HEK293 (cell line): ENCODE results near the gene CEMIP2.

Experiments
- CTCF ChIA-PET: fragments of 350-600 bp; formaldehyde crosslinking; extraction: SDS; loops from one replicate; lab custom pipeline; 2021; ENCODE audit warnings: antibody characterized with exemption; lab: Yijun Ruan, JAX
- POLR2A ChIA-PET: fragments of 300-600 bp; formaldehyde crosslinking; extraction: SDS; loops from one replicate; lab custom pipeline; 2020; ENCODE audit warnings: antibody characterized with exemption, inconsistent platforms; lab: Yijun Ruan, JAX
- H3K27ac ChIP-seq: fragments of 200-500 bp; sonication (Bioruptor generic); 2 replicates; pipeline ENCODE4 v1.5.1; 2014; ENCODE audit warnings: low read depth, low read length, control low read depth, inconsistent platforms; ENCODE audit errors: extremely low read depth
- H3K36me3 ChIP-seq, 2 experiments: fragments of 200-500 bp in 1 of 2; sonication (Bioruptor generic) in 1 of 2; 1 replicate in 1 of 2; 2 replicates in 1 of 2; pipeline ENCODE4 v1.5.1; 2014 to 2017; ENCODE audit warnings: inconsistent platforms in 2 of 2, low read length in 2 of 2; ENCODE audit not compliant: control insufficient read depth in 2 of 2, insufficient read depth in 1 of 2
- H3K4me1 ChIP-seq: fragments of 200-500 bp; sonication (Bioruptor generic); 2 replicates; pipeline ENCODE4 v1.5.1; 2014; ENCODE audit warnings: mild to moderate bottlenecking, low read length, inconsistent platforms; ENCODE audit not compliant: control insufficient read depth, insufficient read depth
- H3K4me3 ChIP-seq: 2 replicates; pipeline ENCODE4 v1.5.1; 2011; ENCODE audit warnings: low read depth, mild to moderate bottlenecking, control low read depth, low read length, moderate library complexity
- H3K9me3 ChIP-seq: fragments of 200-500 bp; sonication (Bioruptor generic); 2 replicates; pipeline ENCODE4 v1.5.1; 2014; ENCODE audit warnings: low read depth, low read length, inconsistent platforms; ENCODE audit not compliant: control insufficient read depth, insufficient read depth
- BCL11A ChIP-seq: fragments of 450-650 bp; formaldehyde crosslinking; IDR thresholded peaks from 2 replicates; pipeline ENCODE4 v1.5.1; 2016; ENCODE audit warnings: low read depth, missing biosample characterization, missing genetic modification characterization
- GLIS2 ChIP-seq: fragments of 450-650 bp; formaldehyde crosslinking; IDR thresholded peaks from 2 replicates; pipeline ENCODE4 v1.5.1; 2016; ENCODE audit warnings: missing biosample characterization, missing genetic modification characterization
- KLF9 ChIP-seq: fragments of 450-650 bp; formaldehyde crosslinking; IDR thresholded peaks from 2 replicates; pipeline ENCODE4 v1.5.1; 2016; ENCODE audit warnings: missing biosample characterization, missing genetic modification characterization, low read depth
- MEIS1 ChIP-seq: sonication (generic); formaldehyde crosslinking; IDR thresholded peaks from 2 replicates; pipeline ENCODE4 v1.8.1; 2022; ENCODE audit warnings: missing genetic modification reagents, mild to moderate bottlenecking, borderline replicate concordance
- RBAK ChIP-seq: fragments of 450-650 bp; formaldehyde crosslinking; IDR thresholded peaks from 2 replicates; pipeline ENCODE4 v1.5.1; 2016; ENCODE audit warnings: missing biosample characterization, missing genetic modification characterization
- TRIM28 ChIP-seq: IDR thresholded peaks from 2 replicates; pipeline ENCODE4 v1.6.1; 2011; ENCODE audit warnings: low read length, control low read depth, borderline replicate concordance
- ZBTB17 ChIP-seq: fragments of 450-650 bp; formaldehyde crosslinking; IDR thresholded peaks from 2 replicates; pipeline ENCODE4 v1.5.1; 2016; ENCODE audit warnings: missing biosample characterization, missing genetic modification characterization
- ZFP3 ChIP-seq: fragments of 450-650 bp; formaldehyde crosslinking; IDR thresholded peaks from 2 replicates; pipeline ENCODE4 v1.5.1; 2016; ENCODE audit warnings: low read depth, missing biosample characterization, missing genetic modification characterization
- ZNF202 ChIP-seq: fragments of 450-650 bp; formaldehyde crosslinking; IDR thresholded peaks from 2 replicates; pipeline ENCODE4 v1.5.1; 2016; ENCODE audit warnings: missing biosample characterization, missing genetic modification characterization, borderline replicate concordance
- ZNF24 ChIP-seq: fragments of 450-650 bp; formaldehyde crosslinking; IDR thresholded peaks from 2 replicates; pipeline ENCODE4 v1.5.1; 2016; ENCODE audit warnings: missing biosample characterization, missing genetic modification characterization
- ZNF354C ChIP-seq: fragments of 450-650 bp; formaldehyde crosslinking; IDR thresholded peaks from 2 replicates; pipeline ENCODE4 v1.5.1; 2016; ENCODE audit warnings: missing biosample characterization, missing genetic modification characterization, low read depth, borderline replicate concordance
- ZNF501 ChIP-seq: fragments of 450-650 bp; formaldehyde crosslinking; IDR thresholded peaks from 2 replicates; pipeline ENCODE4 v1.5.1; 2016; ENCODE audit warnings: missing biosample characterization, missing genetic modification characterization
- ZNF521 ChIP-seq: fragments of 450-650 bp; formaldehyde crosslinking; IDR thresholded peaks from 2 replicates; pipeline ENCODE4 v1.5.1; 2017; ENCODE audit warnings: missing biosample characterization, mild to moderate bottlenecking, missing genetic modification characterization
- ZNF596 ChIP-seq: fragments of 450-650 bp; IDR thresholded peaks from 2 replicates; pipeline ENCODE4 v1.5.0; 2018; ENCODE audit warnings: missing biosample characterization, mild to moderate bottlenecking, missing genetic modification characterization, moderate library complexity
- ZNF664 ChIP-seq: fragments of 450-650 bp; formaldehyde crosslinking; IDR thresholded peaks from 2 replicates; pipeline ENCODE4 v1.5.1; 2016; ENCODE audit warnings: missing biosample characterization, missing genetic modification characterization
- ZNF76 ChIP-seq: fragments of 450-650 bp; formaldehyde crosslinking; IDR thresholded peaks from 2 replicates; pipeline ENCODE4; 2016; ENCODE audit warnings: low read depth, missing biosample characterization, missing genetic modification characterization, borderline replicate concordance
- ZNF768 ChIP-seq: fragments of 450-650 bp; formaldehyde crosslinking; IDR thresholded peaks from 2 replicates; pipeline ENCODE4 v1.5.1; 2018; ENCODE audit warnings: missing biosample characterization, mild to moderate bottlenecking, missing genetic modification characterization
- ZNF777 ChIP-seq: fragments of 450-650 bp; formaldehyde crosslinking; IDR thresholded peaks from 2 replicates; pipeline ENCODE4 v1.5.1; 2017; ENCODE audit warnings: missing biosample characterization, missing genetic modification characterization, borderline replicate concordance
- ZSCAN16 ChIP-seq: fragments of 450-650 bp; formaldehyde crosslinking; IDR thresholded peaks from 2 replicates; pipeline ENCODE4 v1.5.1; 2016; ENCODE audit warnings: missing biosample characterization, missing genetic modification characterization
- TF ChIP-seq, protein P1 (sequence below): fragments of 450-650 bp; IDR thresholded peaks from 2 replicates; pipeline ENCODE4 v1.5.1; 2018; ENCODE audit warnings: missing biosample characterization, missing genetic modification characterization
- TF ChIP-seq, protein P2 (sequence below): fragments of 450-650 bp; formaldehyde crosslinking; IDR thresholded peaks from 2 replicates; pipeline ENCODE4 v1.5.1; 2017; ENCODE audit warnings: missing biosample characterization, missing genetic modification characterization
- TF ChIP-seq, protein P3 (sequence below): fragments of 450-650 bp; formaldehyde crosslinking; IDR thresholded peaks from 2 replicates; pipeline ENCODE4 v1.5.1; 2016; ENCODE audit warnings: missing biosample characterization, missing genetic modification characterization
- TF ChIP-seq, protein P4 (sequence below): fragments of 450-650 bp; formaldehyde crosslinking; conservative IDR thresholded peaks from 2 replicates; pipeline ENCODE4 v1.5.1; 2016; ENCODE audit warnings: low read depth, missing biosample characterization, missing genetic modification characterization
- TF ChIP-seq, protein P5 (sequence below): fragments of 450-650 bp; formaldehyde crosslinking; optimal IDR thresholded peaks from 2 replicates; pipeline ENCODE3; 2016; ENCODE audit warnings: missing biosample characterization, mild to moderate bottlenecking, missing genetic modification characterization

The CEMIP2 gene

DNA sequence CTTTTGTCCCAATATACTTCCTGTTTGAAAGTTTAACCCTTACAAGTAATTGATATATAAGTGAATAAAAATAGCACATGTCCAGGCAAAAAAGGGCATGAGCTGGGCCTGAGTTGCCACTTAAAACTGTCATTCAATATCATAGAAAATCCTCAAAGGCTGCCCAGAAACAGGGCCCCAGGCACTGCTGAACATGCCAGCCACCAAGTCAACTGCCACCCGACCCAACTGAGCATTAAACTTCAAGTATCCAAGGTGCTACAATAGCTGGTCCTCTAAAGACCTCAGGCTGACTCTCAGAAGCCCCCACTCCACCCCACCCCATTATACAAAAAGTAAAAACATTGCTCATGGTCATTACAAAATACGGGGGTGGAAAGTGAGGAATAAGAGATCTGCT lies 83.7 kb downstream of the CEMIP2 start:
- ChIA-PET POLR2A (interaction anchor here (1.5 kb wide), 1 partner anchor 82 kb away, joined by 5 read pairs; no protein-coding TSS in a partner anchor), CTCF (interaction anchor here (0.6 to 3.0 kb wide), 7 partner anchors 30 to 399 kb away, joined by 3 to 13 read pairs (median 7); no protein-coding TSS in a partner anchor)
- Histone ChIP-seq H3K27ac (no peak overlapping the region), H3K4me1 (0 out of 2 replicates have a peak, but pooled peaks cover 3% of the 10 kb centered on the region), H3K9me3 (no peaks in the 10 kb centered on the region), H3K36me3 (peaks cover 0 to 13% of the 10 kb centered on the region in 2 experiments; a peak in 2 of 3 replicates), H3K4me3 (no peak overlapping the region)
- no peak for TF ChIP-seq MEIS1 (CRISPR knock-in tag)
- no peak for TF ChIP-seq ZNF202 (tag by site-specific recombination)
- TF ChIP-seq, protein P1, sequence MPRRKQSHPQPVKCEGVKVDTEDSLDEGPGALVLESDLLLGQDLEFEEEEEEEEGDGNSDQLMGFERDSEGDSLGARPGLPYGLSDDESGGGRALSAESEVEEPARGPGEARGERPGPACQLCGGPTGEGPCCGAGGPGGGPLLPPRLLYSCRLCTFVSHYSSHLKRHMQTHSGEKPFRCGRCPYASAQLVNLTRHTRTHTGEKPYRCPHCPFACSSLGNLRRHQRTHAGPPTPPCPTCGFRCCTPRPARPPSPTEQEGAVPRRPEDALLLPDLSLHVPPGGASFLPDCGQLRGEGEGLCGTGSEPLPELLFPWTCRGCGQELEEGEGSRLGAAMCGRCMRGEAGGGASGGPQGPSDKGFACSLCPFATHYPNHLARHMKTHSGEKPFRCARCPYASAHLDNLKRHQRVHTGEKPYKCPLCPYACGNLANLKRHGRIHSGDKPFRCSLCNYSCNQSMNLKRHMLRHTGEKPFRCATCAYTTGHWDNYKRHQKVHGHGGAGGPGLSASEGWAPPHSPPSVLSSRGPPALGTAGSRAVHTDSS (tag by site-specific recombination), result no peak
- no peak for TF ChIP-seq ZNF521 (tag by site-specific recombination)
- no peak for TF ChIP-seq RBAK (tag by site-specific recombination)
- TF ChIP-seq ZNF664 (tag by site-specific recombination), result no peak
- TF ChIP-seq ZNF501, result no peak
- no peak for TF ChIP-seq KLF9
- no peak for TF ChIP-seq ZBTB17
- no peak for TF ChIP-seq ZFP3 (tag by site-specific recombination)
- no peak for TF ChIP-seq ZNF777 (tag by site-specific recombination)
- TF ChIP-seq, protein P2, sequence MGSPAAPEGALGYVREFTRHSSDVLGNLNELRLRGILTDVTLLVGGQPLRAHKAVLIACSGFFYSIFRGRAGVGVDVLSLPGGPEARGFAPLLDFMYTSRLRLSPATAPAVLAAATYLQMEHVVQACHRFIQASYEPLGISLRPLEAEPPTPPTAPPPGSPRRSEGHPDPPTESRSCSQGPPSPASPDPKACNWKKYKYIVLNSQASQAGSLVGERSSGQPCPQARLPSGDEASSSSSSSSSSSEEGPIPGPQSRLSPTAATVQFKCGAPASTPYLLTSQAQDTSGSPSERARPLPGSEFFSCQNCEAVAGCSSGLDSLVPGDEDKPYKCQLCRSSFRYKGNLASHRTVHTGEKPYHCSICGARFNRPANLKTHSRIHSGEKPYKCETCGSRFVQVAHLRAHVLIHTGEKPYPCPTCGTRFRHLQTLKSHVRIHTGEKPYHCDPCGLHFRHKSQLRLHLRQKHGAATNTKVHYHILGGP, result no peak
- TF ChIP-seq ZNF768 (tag by site-specific recombination), result no peak
- TF ChIP-seq TRIM28, result no peak
- TF ChIP-seq GLIS2 (tag by site-specific recombination), result no peak
- TF ChIP-seq ZNF76 (tag by site-specific recombination), result no peak
- no peak for TF ChIP-seq ZSCAN16 (tag by site-specific recombination)
- TF ChIP-seq, protein P3, sequence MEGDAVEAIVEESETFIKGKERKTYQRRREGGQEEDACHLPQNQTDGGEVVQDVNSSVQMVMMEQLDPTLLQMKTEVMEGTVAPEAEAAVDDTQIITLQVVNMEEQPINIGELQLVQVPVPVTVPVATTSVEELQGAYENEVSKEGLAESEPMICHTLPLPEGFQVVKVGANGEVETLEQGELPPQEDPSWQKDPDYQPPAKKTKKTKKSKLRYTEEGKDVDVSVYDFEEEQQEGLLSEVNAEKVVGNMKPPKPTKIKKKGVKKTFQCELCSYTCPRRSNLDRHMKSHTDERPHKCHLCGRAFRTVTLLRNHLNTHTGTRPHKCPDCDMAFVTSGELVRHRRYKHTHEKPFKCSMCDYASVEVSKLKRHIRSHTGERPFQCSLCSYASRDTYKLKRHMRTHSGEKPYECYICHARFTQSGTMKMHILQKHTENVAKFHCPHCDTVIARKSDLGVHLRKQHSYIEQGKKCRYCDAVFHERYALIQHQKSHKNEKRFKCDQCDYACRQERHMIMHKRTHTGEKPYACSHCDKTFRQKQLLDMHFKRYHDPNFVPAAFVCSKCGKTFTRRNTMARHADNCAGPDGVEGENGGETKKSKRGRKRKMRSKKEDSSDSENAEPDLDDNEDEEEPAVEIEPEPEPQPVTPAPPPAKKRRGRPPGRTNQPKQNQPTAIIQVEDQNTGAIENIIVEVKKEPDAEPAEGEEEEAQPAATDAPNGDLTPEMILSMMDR (tag by site-specific recombination), result no peak
- TF ChIP-seq ZNF354C, result no peak

DNA sequence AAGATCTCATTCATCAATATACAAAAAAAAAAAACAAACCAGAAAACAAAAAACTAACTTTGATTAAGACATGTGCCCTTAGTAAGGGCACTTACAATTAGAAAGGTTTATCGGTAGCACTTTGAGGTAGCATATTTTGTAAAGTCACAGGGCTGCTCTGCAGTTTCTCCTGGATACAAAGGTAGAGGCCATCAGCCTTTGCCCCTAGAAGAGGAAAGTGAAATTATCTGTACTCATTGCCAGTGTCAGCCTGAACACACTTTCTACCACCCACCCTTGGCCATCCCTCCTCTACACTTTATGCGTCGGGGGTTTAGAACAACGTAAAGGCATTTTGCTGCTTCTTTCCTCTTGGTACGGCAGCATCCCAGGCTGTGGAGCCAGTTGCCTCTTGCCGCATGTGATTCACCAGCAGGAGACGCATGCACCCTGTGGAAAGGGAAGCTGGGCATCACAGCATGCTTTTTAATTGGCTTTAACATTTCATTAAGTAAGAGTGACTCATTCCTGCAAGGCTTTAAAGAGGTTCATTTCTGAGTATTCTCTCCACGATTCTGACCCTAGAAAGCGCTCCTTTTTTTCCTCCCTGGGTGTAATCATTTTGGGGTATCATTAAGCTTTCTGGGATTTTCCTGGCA lies 84.6 kb downstream of the CEMIP2 start:
- CTCF ChIA-PET, result interaction anchor here (0.9 to 3.0 kb wide), 6 partner anchors 16 to 135 kb away, joined by 3 to 13 read pairs (median 8); no protein-coding TSS in a partner anchor
- POLR2A ChIA-PET, result no interaction called here
- 0 out of 2 replicates have a peak, but pooled peaks cover 3% of the 10 kb centered on the region for H3K4me1 ChIP-seq
- no peak overlapping the region for H3K4me3 ChIP-seq
- no peak overlapping the region for H3K27ac ChIP-seq
- H3K36me3 ChIP-seq, result peaks cover 0 to 4% of the 10 kb centered on the region in 2 experiments; a peak in 2 of 3 replicates
- H3K9me3 ChIP-seq, result no peaks in the 10 kb centered on the region
- TF ChIP-seq ZNF24 (no peak), ZNF596 (no peak), BCL11A (tag by site-specific recombination) (no peak)
- TF ChIP-seq, protein P4, sequence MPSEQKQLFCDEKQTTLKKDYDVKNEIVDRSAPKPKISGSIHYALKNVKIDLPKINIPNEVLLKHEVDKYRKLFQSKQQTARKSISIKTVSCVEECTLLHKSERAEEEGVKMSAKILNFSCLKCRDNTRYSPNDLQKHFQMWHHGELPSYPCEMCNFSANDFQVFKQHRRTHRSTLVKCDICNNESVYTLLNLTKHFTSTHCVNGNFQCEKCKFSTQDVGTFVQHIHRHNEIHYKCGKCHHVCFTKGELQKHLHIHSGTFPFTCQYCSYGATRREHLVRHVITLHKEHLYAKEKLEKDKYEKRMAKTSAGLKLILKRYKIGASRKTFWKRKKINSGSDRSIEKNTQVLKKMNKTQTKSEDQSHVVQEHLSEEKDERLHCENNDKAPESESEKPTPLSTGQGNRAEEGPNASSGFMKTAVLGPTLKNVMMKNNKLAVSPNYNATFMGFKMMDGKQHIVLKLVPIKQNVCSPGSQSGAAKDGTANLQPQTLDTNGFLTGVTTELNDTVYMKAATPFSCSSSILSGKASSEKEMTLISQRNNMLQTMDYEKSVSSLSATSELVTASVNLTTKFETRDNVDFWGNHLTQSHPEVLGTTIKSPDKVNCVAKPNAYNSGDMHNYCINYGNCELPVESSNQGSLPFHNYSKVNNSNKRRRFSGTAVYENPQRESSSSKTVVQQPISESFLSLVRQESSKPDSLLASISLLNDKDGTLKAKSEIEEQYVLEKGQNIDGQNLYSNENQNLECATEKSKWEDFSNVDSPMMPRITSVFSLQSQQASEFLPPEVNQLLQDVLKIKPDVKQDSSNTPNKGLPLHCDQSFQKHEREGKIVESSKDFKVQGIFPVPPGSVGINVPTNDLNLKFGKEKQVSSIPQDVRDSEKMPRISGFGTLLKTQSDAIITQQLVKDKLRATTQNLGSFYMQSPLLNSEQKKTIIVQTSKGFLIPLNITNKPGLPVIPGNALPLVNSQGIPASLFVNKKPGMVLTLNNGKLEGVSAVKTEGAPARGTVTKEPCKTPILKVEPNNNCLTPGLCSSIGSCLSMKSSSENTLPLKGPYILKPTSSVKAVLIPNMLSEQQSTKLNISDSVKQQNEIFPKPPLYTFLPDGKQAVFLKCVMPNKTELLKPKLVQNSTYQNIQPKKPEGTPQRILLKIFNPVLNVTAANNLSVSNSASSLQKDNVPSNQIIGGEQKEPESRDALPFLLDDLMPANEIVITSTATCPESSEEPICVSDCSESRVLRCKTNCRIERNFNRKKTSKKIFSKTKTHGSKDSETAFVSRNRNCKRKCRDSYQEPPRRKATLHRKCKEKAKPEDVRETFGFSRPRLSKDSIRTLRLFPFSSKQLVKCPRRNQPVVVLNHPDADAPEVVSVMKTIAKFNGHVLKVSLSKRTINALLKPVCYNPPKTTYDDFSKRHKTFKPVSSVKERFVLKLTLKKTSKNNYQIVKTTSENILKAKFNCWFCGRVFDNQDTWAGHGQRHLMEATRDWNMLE (tag by site-specific recombination), result no peak
- TF ChIP-seq, protein P5, sequence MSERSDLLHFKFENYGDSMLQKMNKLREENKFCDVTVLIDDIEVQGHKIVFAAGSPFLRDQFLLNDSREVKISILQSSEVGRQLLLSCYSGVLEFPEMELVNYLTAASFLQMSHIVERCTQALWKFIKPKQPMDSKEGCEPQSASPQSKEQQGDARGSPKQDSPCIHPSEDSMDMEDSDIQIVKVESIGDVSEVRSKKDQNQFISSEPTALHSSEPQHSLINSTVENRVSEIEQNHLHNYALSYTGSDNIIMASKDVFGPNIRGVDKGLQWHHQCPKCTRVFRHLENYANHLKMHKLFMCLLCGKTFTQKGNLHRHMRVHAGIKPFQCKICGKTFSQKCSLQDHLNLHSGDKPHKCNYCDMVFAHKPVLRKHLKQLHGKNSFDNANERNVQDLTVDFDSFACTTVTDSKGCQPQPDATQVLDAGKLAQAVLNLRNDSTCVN (tag by site-specific recombination), result no peak
